Lower leg skin (tissue), 3 donors: ENCODE data around the gene TDRD7.

ENCODE experiments used
- CTCF ChIP-seq, 3 donors: fragments of 450-650 bp; IDR thresholded peaks; one replicate each; pipeline ENCODE4 v1.5.1; 2016; ENCODE audit warnings: antibody characterized with exemption in 3 of 3, mild to moderate bottlenecking in 3 of 3, moderate library complexity in 2 of 3
- POLR2A ChIP-seq, 2 donors: fragments of 450-650 bp; IDR thresholded peaks; one replicate each; pipeline ENCODE4 v1.6.1; 2016 to 2017; ENCODE audit warnings: antibody characterized with exemption in 2 of 2, mild to moderate bottlenecking in 1 of 2, moderate library complexity in 1 of 2

- no peak for TF ChIP-seq CTCF (IDR thresholded peaks at IDR 0.05)
- TF ChIP-seq POLR2A (IDR thresholded peaks at IDR 0.05): no peak
Measured at GRCh38 chr9:97384406-97385262, 27.3 kb upstream of the TDRD7 start.
